NB4 (cell line): ENCODE measurements around the gene NHS.

Experiments
- DNase-seq: peaks from one replicate; pipeline ENCODE4 v3.0.0; 2010; ENCODE audit warnings: low read depth
- H3K4me3 ChIP-seq: one replicate; pipeline ENCODE4 v1.5.1; 2011; ENCODE audit warnings: mild to moderate bottlenecking, low read depth, low read length, moderate library complexity
- MYC ChIP-seq: IDR thresholded peaks from 2 replicates; pipeline ENCODE4 v1.6.1; 2011; ENCODE audit warnings: low read depth, low read length
- POLR2A ChIP-seq: IDR thresholded peaks from 2 replicates; pipeline ENCODE4 v1.6.1; 2011; ENCODE audit warnings: mild to moderate bottlenecking; ENCODE audit not compliant: insufficient read length; ENCODE audit errors: extremely low read depth
- TF ChIP-seq, protein P1 (sequence below): IDR thresholded peaks from one replicate; pipeline ENCODE4 v1.5.1; 2012; ENCODE audit warnings: low read depth, low read length
- TF ChIP-seq, protein P2 (sequence below): IDR thresholded peaks from 2 replicates; pipeline ENCODE4 v1.6.1; 2011; ENCODE audit warnings: low read depth, low read length

Gene NHS

DNA sequence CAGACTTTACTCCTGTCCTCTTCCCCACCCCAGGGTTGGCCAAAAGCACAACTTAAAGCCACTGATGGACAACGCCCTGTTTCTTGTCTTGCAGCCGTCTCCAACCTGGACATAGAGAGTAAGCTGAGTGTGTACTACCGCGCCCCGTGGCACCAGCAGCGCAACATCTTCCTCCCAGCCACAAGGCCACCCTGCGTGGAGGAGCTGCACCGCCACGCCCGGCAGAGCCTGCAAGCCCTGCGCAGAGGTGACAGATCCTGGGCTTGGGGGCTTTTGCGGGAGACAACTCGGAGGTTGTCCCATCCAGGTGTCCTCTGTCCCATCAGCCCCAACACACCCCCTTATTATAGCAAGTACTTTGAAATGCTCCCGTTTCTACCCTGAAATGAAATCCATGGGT, 312.6 kb downstream of the NHS start:
- H3K4me3 ChIP-seq: no peak overlapping the region
- TF ChIP-seq, protein P1, sequence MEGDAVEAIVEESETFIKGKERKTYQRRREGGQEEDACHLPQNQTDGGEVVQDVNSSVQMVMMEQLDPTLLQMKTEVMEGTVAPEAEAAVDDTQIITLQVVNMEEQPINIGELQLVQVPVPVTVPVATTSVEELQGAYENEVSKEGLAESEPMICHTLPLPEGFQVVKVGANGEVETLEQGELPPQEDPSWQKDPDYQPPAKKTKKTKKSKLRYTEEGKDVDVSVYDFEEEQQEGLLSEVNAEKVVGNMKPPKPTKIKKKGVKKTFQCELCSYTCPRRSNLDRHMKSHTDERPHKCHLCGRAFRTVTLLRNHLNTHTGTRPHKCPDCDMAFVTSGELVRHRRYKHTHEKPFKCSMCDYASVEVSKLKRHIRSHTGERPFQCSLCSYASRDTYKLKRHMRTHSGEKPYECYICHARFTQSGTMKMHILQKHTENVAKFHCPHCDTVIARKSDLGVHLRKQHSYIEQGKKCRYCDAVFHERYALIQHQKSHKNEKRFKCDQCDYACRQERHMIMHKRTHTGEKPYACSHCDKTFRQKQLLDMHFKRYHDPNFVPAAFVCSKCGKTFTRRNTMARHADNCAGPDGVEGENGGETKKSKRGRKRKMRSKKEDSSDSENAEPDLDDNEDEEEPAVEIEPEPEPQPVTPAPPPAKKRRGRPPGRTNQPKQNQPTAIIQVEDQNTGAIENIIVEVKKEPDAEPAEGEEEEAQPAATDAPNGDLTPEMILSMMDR: no peak
- TF ChIP-seq MYC (no peak), POLR2A (no peak)
- TF ChIP-seq, protein P2, sequence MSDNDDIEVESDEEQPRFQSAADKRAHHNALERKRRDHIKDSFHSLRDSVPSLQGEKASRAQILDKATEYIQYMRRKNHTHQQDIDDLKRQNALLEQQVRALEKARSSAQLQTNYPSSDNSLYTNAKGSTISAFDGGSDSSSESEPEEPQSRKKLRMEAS: no peak
- DNase-seq: no peak

DNA sequence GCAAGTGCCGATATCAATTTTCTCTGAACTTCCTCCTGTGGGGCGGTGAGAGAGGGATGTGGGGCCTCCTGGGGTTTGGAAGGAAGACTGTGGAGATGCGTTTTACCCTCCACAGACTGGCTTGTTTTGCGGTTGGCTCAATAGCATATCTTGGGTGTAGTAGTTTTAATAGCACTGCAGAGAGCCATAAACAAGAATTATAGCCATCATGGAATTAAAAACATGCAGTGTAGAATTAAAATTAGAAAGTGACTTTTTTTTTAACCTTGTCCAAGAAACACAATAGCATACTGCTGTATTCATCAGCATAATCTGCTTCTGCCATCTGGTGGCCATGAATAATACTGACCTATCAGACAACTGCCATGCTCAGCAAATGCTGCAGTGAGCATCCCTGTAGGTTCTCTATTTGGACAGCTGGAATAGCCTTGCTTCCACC, 315.0 kb downstream of the NHS start:
- peak; percentile 52 for DNase-seq
- no peak for TF ChIP-seq POLR2A
- peak; percentile 18; the same call in 1 of the 2 replicates for TF ChIP-seq MYC
- TF ChIP-seq, protein P1: peak; percentile 39
- H3K4me3 ChIP-seq: no peak overlapping the region

DNA sequence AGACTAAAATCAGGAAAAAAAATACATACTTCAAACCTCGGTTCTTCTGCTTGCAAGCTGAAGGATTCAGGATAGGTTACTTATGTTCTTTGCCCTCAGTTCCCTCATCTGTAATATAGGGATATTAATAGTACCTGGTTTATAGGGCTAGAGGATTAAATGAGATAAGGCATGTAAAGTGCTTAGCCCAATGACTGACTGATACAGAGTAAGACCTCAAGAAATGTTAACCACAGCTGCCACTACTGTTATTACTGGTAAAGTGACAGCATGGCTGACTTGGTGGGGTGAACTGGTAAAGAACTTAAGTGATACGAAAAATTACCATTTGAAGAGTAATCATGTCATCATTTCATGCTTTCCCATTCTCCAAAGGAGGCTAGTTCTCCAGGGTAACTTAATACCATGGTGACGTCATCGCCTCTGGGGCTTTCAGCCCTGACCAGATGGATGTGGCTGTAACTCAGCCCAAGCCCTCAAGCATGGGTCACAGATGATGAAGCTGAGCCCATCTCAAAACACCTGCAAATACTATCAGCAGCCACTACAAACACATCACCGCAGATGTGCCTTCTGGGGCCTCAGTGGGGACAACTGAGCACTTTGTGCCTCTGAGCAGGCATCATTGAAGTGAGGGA, 317.8 kb downstream of the NHS start:
- no peak for DNase-seq
- TF ChIP-seq, protein P1: no peak
- TF ChIP-seq, protein P2: no peak
- TF ChIP-seq POLR2A (no peak), MYC (no peak)

DNA sequence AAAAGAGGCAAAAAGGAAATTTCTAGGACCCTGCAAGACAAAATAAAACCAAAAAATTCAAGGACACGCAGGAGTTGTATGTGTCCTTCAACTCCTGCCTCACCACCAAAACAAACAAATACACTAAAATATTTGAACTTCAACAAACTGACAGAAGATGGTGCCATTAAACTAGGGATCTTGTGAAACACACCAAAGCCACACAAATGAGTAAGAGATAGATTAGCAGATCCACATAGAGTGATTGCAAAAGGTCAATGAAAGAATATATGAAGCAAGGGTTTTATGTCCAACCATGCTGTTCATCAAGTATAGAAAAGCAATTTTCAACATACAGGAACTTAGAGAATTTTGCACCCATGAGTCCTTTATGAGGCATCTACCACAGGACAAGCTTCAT, 322.2 kb downstream of the NHS start:
- DNase-seq: peak; percentile 19
- TF ChIP-seq, protein P1: no peak
- TF ChIP-seq POLR2A: no peak
- TF ChIP-seq MYC: no peak
- TF ChIP-seq, protein P2: no peak

More for the DNA sequence above, 317.8 kb downstream of the NHS start:
- H3K4me3 ChIP-seq: no peak overlapping the region

DNA sequence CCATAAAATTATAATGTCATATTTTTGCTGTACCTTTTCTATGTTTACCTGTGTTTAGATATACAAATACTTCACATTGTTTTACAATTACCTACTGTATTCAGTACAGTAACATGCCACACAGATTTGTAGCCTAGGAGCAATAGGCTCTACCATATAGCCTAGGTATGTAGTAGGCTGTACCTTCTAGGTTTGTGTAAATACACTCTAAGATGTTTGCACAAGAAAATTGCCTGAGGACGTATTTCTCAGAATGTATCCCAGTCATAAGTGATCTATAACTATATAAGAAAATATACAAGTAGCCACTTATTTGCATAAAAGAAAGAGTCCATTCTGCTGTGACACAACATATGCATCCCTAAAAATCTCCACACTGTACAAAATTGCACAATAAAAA, 326.0 kb downstream of the NHS start:
- TF ChIP-seq POLR2A (no peak), MYC (no peak)
- TF ChIP-seq, protein P2: no peak
- TF ChIP-seq, protein P1: no peak
- H3K4me3 ChIP-seq: no peak overlapping the region
- DNase-seq: no peak

More for the DNA sequence above, 322.2 kb downstream of the NHS start:
- H3K4me3 ChIP-seq: no peak overlapping the region

DNA sequence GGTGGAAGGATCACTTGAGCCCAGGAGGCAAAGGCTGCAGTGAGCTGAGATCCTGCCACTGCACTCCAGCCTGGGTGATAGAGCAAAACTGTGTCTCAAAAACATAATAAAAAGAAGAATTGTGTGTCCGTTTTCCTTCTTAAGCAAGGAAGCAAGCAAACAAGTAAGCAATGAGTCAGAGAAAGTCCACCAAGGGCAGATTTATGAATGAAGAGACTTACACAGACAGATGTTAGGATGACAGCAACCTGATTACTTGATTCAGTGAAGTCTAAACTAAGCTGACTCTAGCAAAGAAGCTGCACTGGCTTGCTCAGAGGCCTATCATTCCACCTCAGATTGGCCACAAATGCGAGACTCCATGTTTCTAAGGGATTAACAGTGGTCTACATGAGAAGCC, 328.2 kb downstream of the NHS start:
- H3K4me3 ChIP-seq: no peak overlapping the region
- TF ChIP-seq, protein P1: no peak
- TF ChIP-seq, protein P2: no peak
- TF ChIP-seq POLR2A (no peak), MYC (no peak)
- DNase-seq: no peak
